K562 (cell line): ENCODE results near the gene ZFP64. TPM values are rescaled to one million over a fixed set of nuclear protein-coding genes. Genes with fewer than 3 reads are reported as not detected.

ENCODE experiments used
- ATAC-seq: fragments of 200-7000 bp; cut with Tn5 transposase; 3 replicates; pipeline ENCODE4 v1.9.1; 2020; ENCODE audit warnings: moderate library complexity
- BruUV-seq: library from RNA; stranded (reverse); fragments of 400-500 nt; replicated peaks from 2 replicates; lab custom pipeline; 2021; lab: Mats Ljungman, UMichigan
- CTCF ChIA-PET: fragments of 300-600 bp; formaldehyde crosslinking; extraction: SDS; loops from one replicate; lab custom pipeline; 2021; ENCODE audit warnings: low intra/inter-chr PET ratio; lab: Yijun Ruan, JAX
- POLR2A ChIA-PET: fragments of 300-600, 350-650 bp; sonication (Branson Sonifier 250); formaldehyde crosslinking; extraction: SDS; loops from one replicate; lab custom pipeline; 2021; ENCODE audit warnings: antibody characterized with exemption, inconsistent platforms; lab: Yijun Ruan, JAX
- DNase-seq, 4 experiments: peaks; one replicate each; pipeline versions ENCODE4 v3.0.0 to v3.0.0-alpha.2; 2011 to 2018; ENCODE audit warnings: low spot score in 3 of 4, mixed read lengths in 3 of 4; ENCODE audit errors: extremely low read depth in 1 of 4
- FAIRE-seq: peaks from 2 replicates; lab custom pipeline; 2011; peaks lifted over from hg19 to GRCh38; lab: Jason Lieb, UNC
- H2AFZ ChIP-seq: 2 replicates; pipeline ENCODE4 v1.6.0; 2011; ENCODE audit warnings: low read depth, low read length, control low read depth, inconsistent platforms
- H3K27ac ChIP-seq: fragments of 200-600 bp; 3 replicates; pipeline ENCODE4 v1.8.0; 2011; ENCODE audit warnings: low read depth, mild to moderate bottlenecking, control low read depth, inconsistent platforms, low read length, moderate library complexity, mixed read lengths; ENCODE audit errors: extremely low read depth
- H3K27me3 ChIP-seq, 2 experiments: fragments of 300-600 bp in 1 of 2; 2 replicates in 1 of 2; 3 replicates in 1 of 2; pipeline versions ENCODE4 v1.6.0 to v1.8.0; 2011; ENCODE audit warnings: inconsistent platforms in 2 of 2, low read length in 2 of 2, mild to moderate bottlenecking in 1 of 2, mixed read lengths in 1 of 2, moderate library complexity in 1 of 2; ENCODE audit not compliant: control insufficient read depth in 2 of 2, insufficient read depth in 2 of 2
- H3K36me3 ChIP-seq: fragments of 300-600 bp; 3 replicates; pipeline ENCODE4 v1.8.0; 2011; ENCODE audit warnings: mild to moderate bottlenecking, low read length, inconsistent platforms; ENCODE audit not compliant: control insufficient read depth, insufficient read depth
- H3K4me1 ChIP-seq, 2 experiments: fragments of 200-600 bp in 1 of 2; replicated peaks in 1 of 2; 2 replicates in 1 of 2; 3 replicates in 1 of 2; pipeline versions ENCODE4 v1.5.1 to v1.8.0; 2011; ENCODE audit warnings: inconsistent platforms in 2 of 2, low read length in 2 of 2, mild to moderate bottlenecking in 1 of 2, mixed read lengths in 1 of 2, moderate library complexity in 1 of 2; ENCODE audit not compliant: control insufficient read depth in 2 of 2, insufficient read depth in 2 of 2
- H3K4me2 ChIP-seq: 2 replicates; pipeline ENCODE4 v1.6.1; 2011; ENCODE audit warnings: low read length, control low read depth, inconsistent platforms, mixed read lengths; ENCODE audit not compliant: insufficient read depth
- H3K4me3 ChIP-seq: fragments of 200-600 bp; sonication (generic), shearing (Covaris generic); 2 replicates; pipeline ENCODE4 v1.5.1; 2016; ENCODE audit warnings: control low read depth, inconsistent platforms
- H3K79me2 ChIP-seq: fragments of 200-600 bp; 3 replicates; pipeline ENCODE4 v1.8.0; 2011; ENCODE audit warnings: low read length, inconsistent platforms; ENCODE audit not compliant: control insufficient read depth, insufficient read depth
- H3K9ac ChIP-seq, 2 experiments: 2 replicates each; pipeline versions ENCODE4 v1.6.0 to v1.6.1; 2011; ENCODE audit warnings: low read depth in 2 of 2, low read length in 2 of 2, control low read depth in 1 of 2, inconsistent platforms in 1 of 2, mild to moderate bottlenecking in 1 of 2, mixed read lengths in 1 of 2; ENCODE audit not compliant: insufficient read depth in 1 of 2
- H3K9me1 ChIP-seq: one replicate; pipeline ENCODE4 v1.6.0; 2011; ENCODE audit warnings: inconsistent platforms, mild to moderate bottlenecking, low read length, moderate library complexity; ENCODE audit not compliant: control insufficient read depth, insufficient read depth
- H3K9me3 ChIP-seq: replicated peaks from 2 replicates; pipeline ENCODE4 v1.5.1; 2011; ENCODE audit warnings: low read depth, low read length, inconsistent platforms; ENCODE audit not compliant: control insufficient read depth, insufficient read depth
- H4K20me1 ChIP-seq: replicated peaks from 2 replicates; pipeline ENCODE4 v1.6.1; 2011; ENCODE audit warnings: low read length, inconsistent platforms, mixed read lengths; ENCODE audit not compliant: control insufficient read depth, insufficient read depth
- MTF1 ChIP-seq: fragments of 250-450 bp; sonication (Bioruptor Pico); IDR thresholded peaks from 2 replicates; pipeline ENCODE4 v1.9.0; 2021; ENCODE audit warnings: moderate library complexity, mild to moderate bottlenecking, inconsistent platforms, borderline replicate concordance
- PHF8 ChIP-seq: fragments of 200-600 bp; sonication (generic); IDR thresholded peaks from 2 replicates; pipeline ENCODE4 v1.6.1; 2012; ENCODE audit warnings: mixed run types, mild to moderate bottlenecking, inconsistent platforms, low read length, moderate library complexity, borderline replicate concordance
- ZNF174 ChIP-seq: fragments of 250-450 bp; sonication (Bioruptor Pico); IDR thresholded peaks from 2 replicates; pipeline ENCODE4 v1.4.0; 2020; ENCODE audit warnings: mild to moderate bottlenecking
- ZNF644 ChIP-seq: fragments of 200-800 bp; sonication (Bioruptor generic); IDR thresholded peaks from 2 replicates; pipeline ENCODE4 v1.6.1; 2016; ENCODE audit warnings: low read depth, missing genetic modification characterization, missing compliant biosample characterization
- ZNF707 ChIP-seq: fragments of 250-450 bp; sonication (Bioruptor Pico); conservative IDR thresholded peaks from 2 replicates; pipeline ENCODE4 v1.8.0; 2022; ENCODE audit warnings: inconsistent platforms, mild to moderate bottlenecking, moderate library complexity
- WGBS: fragments of 100-300 bp; shearing (Covaris generic); methylation state at CpG from one replicate; pipeline ENCODE4 v1.1.6; 2016; ENCODE audit warnings: low coverage, mixed read lengths; ENCODE audit not compliant: insufficient coverage; ENCODE audit errors: missing lambda C conversion rate; 5-methylcytosine and 5-hydroxymethylcytosine counted together
- in situ Hi-C: fragments of 300-500 bp; cut with MboI; formaldehyde crosslinking; loops from 4 replicates; pipeline ENCODE4 v1.15.0; 2018; ENCODE audit warnings: inconsistent platforms, mixed read lengths
- intact Hi-C: fragments of 100-400 bp; cut with micrococcal nuclease; formaldehyde crosslinking; loops from 2 replicates; pipeline ENCODE4 v1.14.2; 2022
- polyA plus RNA-seq, 8 experiments: library from polyadenylated mRNA; depleted of rRNA in 4 of 8; stranded (reverse) in 5 of 8; unstranded in 3 of 8; fragments of >200 nt; fragmentation: Nextera tagmentation in 2 of 8; fragmentation: Illumina TruSeq in 1 of 8; extraction: Ambion mirVana in 2 of 8; extraction: Trizol in 1 of 8; gene quantifications; 2 replicates each; pipeline versions ENCODE4 v1.2.1 to v1.2.3, GENCODE V29; 2011 to 2014; ENCODE audit warnings: inconsistent platforms in 1 of 8, missing spikeins in 1 of 8
- total RNA-seq, 7 experiments: library from RNA; depleted of rRNA in 6 of 7; stranded (reverse); fragments of >200 nt in 6 of 7; fragmentation: Illumina TruSeq in 2 of 7; extraction: Trizol in 2 of 7; gene quantifications; 2 replicates each; pipeline versions ENCODE4 v1.2.1 to v1.2.3, GENCODE V29; 2011 to 2021; ENCODE audit warnings: low replicate concordance in 1 of 7
- TF ChIP-seq, protein P1 (sequence below), 2 experiments: fragments of 450-650 bp; IDR thresholded peaks; 2 replicates each; pipeline ENCODE4 v1.6.1; 2016; ENCODE audit warnings: mild to moderate bottlenecking in 2 of 2, borderline replicate concordance in 1 of 2, low read depth in 1 of 2, moderate library complexity in 1 of 2
- TF ChIP-seq, protein P2 (sequence below): fragments of 450-650 bp; formaldehyde crosslinking; IDR thresholded peaks from 2 replicates; pipeline ENCODE4 v1.4.0; 2020; ENCODE audit warnings: mild to moderate bottlenecking, moderate library complexity
- TF ChIP-seq, protein P3 (sequence below): sonication (generic); formaldehyde crosslinking; IDR thresholded peaks from 2 replicates; pipeline ENCODE4 v1.8.1; 2023; ENCODE audit warnings: mild to moderate bottlenecking, missing genetic modification reagents
- TF ChIP-seq, protein P4 (sequence below): fragments of 250-450 bp; sonication (Bioruptor Pico); IDR thresholded peaks from 2 replicates; pipeline ENCODE4 v1.8.0; 2021; ENCODE audit warnings: moderate library complexity, mild to moderate bottlenecking, inconsistent platforms

Gene ZFP64
- total and polyA plus RNA-seq, 9 of the 15 experiments (the other 6 are each of a cell fraction or from before 2014, with no cell fraction given), result 1.4 to 13.4 (median 7.0) TPM

DNA sequence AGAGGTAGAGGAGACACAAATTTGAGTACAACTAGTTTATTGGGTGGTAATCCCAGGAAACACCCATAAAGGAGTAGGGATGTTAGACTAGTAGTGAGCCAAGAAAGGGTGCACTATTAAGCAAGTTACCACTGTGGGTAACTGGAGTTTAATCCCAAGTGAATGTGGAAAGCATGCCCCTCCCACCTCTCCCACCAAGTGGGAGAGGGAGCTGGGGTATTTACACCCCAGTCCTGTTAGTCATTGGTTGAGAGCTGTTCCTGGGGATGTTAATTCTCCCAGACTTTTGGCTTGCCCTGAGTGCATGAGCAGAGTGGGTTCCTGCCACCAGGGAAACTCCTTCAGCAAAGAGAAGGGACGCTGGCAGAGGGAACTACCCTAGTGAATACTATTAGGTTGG is 49.2 kb upstream of the ZFP64 start:
- CTCF ChIA-PET, result no interaction called here
- in situ Hi-C loops (no loop called here), intact Hi-C loops (no loop called here)
- no peak overlapping the region for H3K4me2 ChIP-seq
- H3K4me3 ChIP-seq, result no peak overlapping the region
- no peak overlapping the region for H3K27ac ChIP-seq
- no peaks in the 10 kb centered on the region for H3K27me3 ChIP-seq
- DNase-seq (no peak), FAIRE-seq (no peak), ATAC-seq (no peak)
- H3K36me3 ChIP-seq, result no peaks in the 10 kb centered on the region; the same call in 2 of the 3 replicates
- BruUV-seq, result no TSS peak
- H3K4me1 ChIP-seq, result peaks cover 0 to 4% of the 10 kb centered on the region in 2 experiments; a peak in 1 of 5 replicates
- H3K9me3 ChIP-seq, result no peaks in the 10 kb centered on the region
- no peaks in the 10 kb centered on the region; the same call in 2 of the 3 replicates for H3K79me2 ChIP-seq
- no peaks in the 10 kb centered on the region for H4K20me1 ChIP-seq
- H3K9ac ChIP-seq, result no peak overlapping the region
- WGBS, result 25% methylated on average over 1 of the region's 1 CpG
- POLR2A ChIA-PET, result no interaction called here
- no peak overlapping the region for H2AFZ ChIP-seq
- H3K9me1 ChIP-seq, result no peaks in the 10 kb centered on the region
- TF ChIP-seq, protein P1, sequence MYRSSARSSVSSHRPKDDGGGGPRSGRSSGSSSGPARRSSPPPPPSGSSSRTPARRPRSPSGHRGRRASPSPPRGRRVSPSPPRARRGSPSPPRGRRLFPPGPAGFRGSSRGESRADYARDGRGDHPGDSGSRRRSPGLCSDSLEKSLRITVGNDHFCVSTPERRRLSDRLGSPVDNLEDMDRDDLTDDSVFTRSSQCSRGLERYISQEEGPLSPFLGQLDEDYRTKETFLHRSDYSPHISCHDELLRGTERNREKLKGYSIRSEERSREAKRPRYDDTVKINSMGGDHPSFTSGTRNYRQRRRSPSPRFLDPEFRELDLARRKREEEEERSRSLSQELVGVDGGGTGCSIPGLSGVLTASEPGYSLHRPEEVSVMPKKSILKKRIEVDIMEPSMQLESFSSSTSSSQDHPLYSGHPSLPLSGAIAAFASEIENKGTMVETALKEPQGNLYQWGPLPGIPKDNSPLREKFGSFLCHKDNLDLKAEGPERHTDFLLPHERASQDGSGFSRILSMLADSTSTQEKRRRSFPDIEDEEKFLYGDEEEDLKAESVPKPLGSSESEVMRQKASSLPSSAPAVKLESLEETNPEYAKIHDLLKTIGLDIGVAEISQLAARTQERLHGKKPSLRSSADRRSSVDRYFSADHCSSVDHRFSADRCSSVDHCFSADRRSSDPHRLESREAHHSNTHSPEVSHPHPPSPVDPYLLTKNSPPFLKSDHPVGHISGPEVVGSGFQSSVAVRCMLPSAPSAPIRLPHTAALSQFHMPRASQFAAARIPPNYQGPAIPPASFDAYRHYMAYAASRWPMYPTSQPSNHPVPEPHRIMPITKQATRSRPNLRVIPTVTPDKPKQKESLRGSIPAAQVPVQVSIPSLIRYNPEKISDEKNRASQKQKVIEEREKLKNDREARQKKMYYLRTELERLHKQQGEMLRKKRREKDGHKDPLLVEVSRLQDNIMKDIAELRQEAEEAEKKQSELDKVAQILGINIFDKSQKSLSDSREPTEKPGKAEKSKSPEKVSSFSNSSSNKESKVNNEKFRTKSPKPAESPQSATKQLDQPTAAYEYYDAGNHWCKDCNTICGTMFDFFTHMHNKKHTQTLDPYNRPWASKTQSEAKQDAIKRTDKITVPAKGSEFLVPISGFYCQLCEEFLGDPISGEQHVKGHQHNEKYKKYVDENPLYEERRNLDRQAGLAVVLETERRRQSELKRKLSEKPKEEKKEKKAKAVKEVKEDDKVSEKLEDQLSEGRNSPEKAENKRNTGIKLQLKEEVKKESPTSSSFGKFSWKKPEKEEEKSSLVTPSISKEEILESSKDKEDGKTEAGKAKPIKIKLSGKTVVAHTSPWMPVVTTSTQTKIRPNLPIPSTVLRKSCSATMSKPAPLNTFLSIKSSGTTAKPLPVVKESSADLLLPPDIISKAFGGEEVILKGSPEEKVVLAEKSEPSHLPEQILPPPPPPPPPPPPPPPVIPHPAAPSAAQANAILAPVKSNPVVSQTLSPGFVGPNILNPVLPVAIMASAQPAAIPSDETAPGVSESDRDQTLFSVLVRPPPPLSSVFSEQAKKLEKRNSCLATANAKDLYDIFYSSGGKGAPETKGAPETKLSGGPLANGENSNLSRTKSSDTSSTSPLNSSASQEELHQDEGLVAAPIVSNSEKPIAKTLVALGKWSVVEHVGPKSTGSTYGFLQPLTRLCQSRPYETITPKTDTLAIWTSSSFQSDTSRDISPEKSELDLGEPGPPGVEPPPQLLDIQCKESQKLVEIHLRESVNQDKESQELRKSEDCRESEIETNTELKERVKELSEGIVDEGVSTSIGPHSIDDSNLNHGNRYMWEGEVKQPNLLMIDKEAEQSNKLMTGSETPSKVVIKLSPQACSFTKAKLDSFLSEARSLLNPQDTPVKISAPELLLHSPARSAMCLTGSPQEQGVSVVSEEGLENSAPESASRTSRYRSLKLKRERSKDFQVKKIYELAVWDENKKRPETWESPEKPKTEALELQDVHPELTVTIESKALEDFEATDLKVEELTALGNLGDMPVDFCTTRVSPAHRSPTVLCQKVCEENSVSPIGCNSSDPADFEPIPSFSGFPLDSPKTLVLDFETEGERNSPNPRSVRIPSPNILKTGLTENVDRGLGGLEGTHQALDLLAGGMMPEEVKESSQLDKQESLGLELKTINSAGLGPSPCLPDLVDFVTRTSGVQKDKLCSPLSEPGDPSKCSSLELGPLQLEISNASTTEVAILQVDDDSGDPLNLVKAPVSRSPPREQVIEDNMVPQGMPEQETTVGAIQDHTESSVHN (IDR thresholded peaks at IDR 0.05; ENCODE audit: borderline replicate concordance in 1 of 2, low read depth in 1 of 2), result no peak
- TF ChIP-seq ZNF174 (no peak), ZNF707 (CRISPR knock-in tag) (no peak), ZNF644 (tag) (no peak), MTF1 (CRISPR knock-in tag) (no peak), PHF8 (no peak)
- TF ChIP-seq, protein P2, sequence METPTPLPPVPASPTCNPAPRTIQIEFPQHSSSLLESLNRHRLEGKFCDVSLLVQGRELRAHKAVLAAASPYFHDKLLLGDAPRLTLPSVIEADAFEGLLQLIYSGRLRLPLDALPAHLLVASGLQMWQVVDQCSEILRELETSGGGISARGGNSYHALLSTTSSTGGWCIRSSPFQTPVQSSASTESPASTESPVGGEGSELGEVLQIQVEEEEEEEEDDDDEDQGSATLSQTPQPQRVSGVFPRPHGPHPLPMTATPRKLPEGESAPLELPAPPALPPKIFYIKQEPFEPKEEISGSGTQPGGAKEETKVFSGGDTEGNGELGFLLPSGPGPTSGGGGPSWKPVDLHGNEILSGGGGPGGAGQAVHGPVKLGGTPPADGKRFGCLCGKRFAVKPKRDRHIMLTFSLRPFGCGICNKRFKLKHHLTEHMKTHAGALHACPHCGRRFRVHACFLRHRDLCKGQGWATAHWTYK, result no peak
- TF ChIP-seq, protein P3, sequence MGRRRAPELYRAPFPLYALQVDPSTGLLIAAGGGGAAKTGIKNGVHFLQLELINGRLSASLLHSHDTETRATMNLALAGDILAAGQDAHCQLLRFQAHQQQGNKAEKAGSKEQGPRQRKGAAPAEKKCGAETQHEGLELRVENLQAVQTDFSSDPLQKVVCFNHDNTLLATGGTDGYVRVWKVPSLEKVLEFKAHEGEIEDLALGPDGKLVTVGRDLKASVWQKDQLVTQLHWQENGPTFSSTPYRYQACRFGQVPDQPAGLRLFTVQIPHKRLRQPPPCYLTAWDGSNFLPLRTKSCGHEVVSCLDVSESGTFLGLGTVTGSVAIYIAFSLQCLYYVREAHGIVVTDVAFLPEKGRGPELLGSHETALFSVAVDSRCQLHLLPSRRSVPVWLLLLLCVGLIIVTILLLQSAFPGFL (CRISPR knock-in tag), result no peak
- TF ChIP-seq, protein P4, sequence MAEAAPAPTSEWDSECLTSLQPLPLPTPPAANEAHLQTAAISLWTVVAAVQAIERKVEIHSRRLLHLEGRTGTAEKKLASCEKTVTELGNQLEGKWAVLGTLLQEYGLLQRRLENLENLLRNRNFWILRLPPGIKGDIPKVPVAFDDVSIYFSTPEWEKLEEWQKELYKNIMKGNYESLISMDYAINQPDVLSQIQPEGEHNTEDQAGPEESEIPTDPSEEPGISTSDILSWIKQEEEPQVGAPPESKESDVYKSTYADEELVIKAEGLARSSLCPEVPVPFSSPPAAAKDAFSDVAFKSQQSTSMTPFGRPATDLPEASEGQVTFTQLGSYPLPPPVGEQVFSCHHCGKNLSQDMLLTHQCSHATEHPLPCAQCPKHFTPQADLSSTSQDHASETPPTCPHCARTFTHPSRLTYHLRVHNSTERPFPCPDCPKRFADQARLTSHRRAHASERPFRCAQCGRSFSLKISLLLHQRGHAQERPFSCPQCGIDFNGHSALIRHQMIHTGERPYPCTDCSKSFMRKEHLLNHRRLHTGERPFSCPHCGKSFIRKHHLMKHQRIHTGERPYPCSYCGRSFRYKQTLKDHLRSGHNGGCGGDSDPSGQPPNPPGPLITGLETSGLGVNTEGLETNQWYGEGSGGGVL (CRISPR knock-in tag), result no peak
